ENCODE data around the gene PAQR6. TPM values are rescaled to one million over a fixed set of nuclear protein-coding genes. Genes with fewer than 3 reads are reported as not detected.

The PAQR6 gene
- total RNA-seq (2022; extraction: Qiagen RNA extraction; ENCODE audit: low read depth): 2.4 to 5.5 TPM (median 3.3 TPM) in 5 replicates

GRCh38 chr1:156247460-156248322, at the start of gene PAQR6:
PAQR6 (minus strand) TSS chr1:156248056; CDS start chr1:156246731, 1,325 bp downstream.

GRCh38 chr1:156295391-156295947, 47.6 kb upstream of the PAQR6 start, which contains the start of gene GLMP:
GLMP (minus strand) TSS chr1:156295679; CDS start chr1:156295645, 34 bp downstream.

GRCh38 chr1:156284112-156284511, 36.3 kb upstream of the PAQR6 start, which contains the start of gene TMEM79:
TMEM79 (plus strand) TSS chr1:156284325; CDS start chr1:156285227, 902 bp downstream.

GRCh38 chr1:156282479-156283222, 34.8 kb upstream of the PAQR6 start, which contains the start of gene SMG5:
SMG5 (minus strand) TSS chr1:156282825; CDS start chr1:156282680, 145 bp downstream.

GRCh38 chr1:156241926-156242325, 5.9 kb downstream of the PAQR6 start, which contains the start of gene BGLAP:
BGLAP (plus strand) TSS chr1:156242184; CDS start chr1:156242232, 48 bp downstream.

GRCh38 chr1:156212833-156213643, 34.8 kb downstream of the PAQR6 start, which contains the start of gene PMF1:
PMF1 (plus strand) TSS chr1:156213007; CDS start chr1:156213016, 9 bp downstream.

GRCh38 chr1:156193488-156194299, 54.2 kb downstream of the PAQR6 start, which contains the start of gene SLC25A44:
SLC25A44 (plus strand) TSS chr1:156194104; CDS start chr1:156199848, 5,744 bp downstream.

Other genes starting within 250 kb of the PAQR6 start
- gene SSR2, start 227.1 kb downstream of the PAQR6 start, total RNA-seq (2022; extraction: Qiagen RNA extraction; ENCODE audit: low read depth): 260 to 269 TPM (median 265 TPM) in 5 replicates
- gene UBQLN4, start 194.3 kb downstream of the PAQR6 start, total RNA-seq (2022; extraction: Qiagen RNA extraction; ENCODE audit: low read depth): 32.7 to 44.1 TPM (median 39.4 TPM) in 5 replicates
- gene LAMTOR2, start 193.3 kb downstream of the PAQR6 start, total RNA-seq (2022; extraction: Qiagen RNA extraction; ENCODE audit: low read depth): 155 to 166 TPM (median 160 TPM) in 5 replicates
- gene RAB25, start 186.9 kb downstream of the PAQR6 start, total RNA-seq (2022; extraction: Qiagen RNA extraction; ENCODE audit: low read depth): not detected in 5 replicates
- 0.98 to 2.3 TPM (median 1.8 TPM) in 5 replicates for gene MEX3A, start 165.6 kb downstream of the PAQR6 start, total RNA-seq (2022; extraction: Qiagen RNA extraction; ENCODE audit: low read depth)
- gene LMNA, start 133.3 kb downstream of the PAQR6 start, total RNA-seq (2022; extraction: Qiagen RNA extraction; ENCODE audit: low read depth): 635 to 777 TPM (median 765 TPM) in 5 replicates
- gene SEMA4A, start 94.5 kb downstream of the PAQR6 start, total RNA-seq (2022; extraction: Qiagen RNA extraction; ENCODE audit: low read depth): 0.33 to 0.47 TPM (median 0.41 TPM) in 5 replicates
- gene SLC25A44, start 54.0 kb downstream of the PAQR6 start, total RNA-seq (2022; extraction: Qiagen RNA extraction; ENCODE audit: low read depth): 26.0 to 29.3 TPM (median 27.2 TPM) in 5 replicates
- gene PMF1, start 35.0 kb downstream of the PAQR6 start, total RNA-seq (2022; extraction: Qiagen RNA extraction; ENCODE audit: low read depth): 55.2 to 64.4 TPM (median 59.5 TPM) in 5 replicates
- gene BGLAP, start 5.9 kb downstream of the PAQR6 start, total RNA-seq (2022; extraction: Qiagen RNA extraction; ENCODE audit: low read depth): 0.23 to 1.0 TPM (median 0.61 TPM) in 4 of 5 replicates, not detected in the other
- gene SMG5, start 34.8 kb upstream of the PAQR6 start, total RNA-seq (2022; extraction: Qiagen RNA extraction; ENCODE audit: low read depth): 40.9 to 46.9 TPM (median 43.9 TPM) in 5 replicates
- 6.0 to 7.9 TPM (median 7.5 TPM) in 5 replicates for gene TMEM79, start 36.3 kb upstream of the PAQR6 start, total RNA-seq (2022; extraction: Qiagen RNA extraction; ENCODE audit: low read depth)
- 33.0 to 47.2 TPM (median 42.7 TPM) in 5 replicates for gene GLMP, start 47.6 kb upstream of the PAQR6 start, total RNA-seq (2022; extraction: Qiagen RNA extraction; ENCODE audit: low read depth)
- not detected in 5 replicates for gene VHLL, start 51.3 kb upstream of the PAQR6 start, total RNA-seq (2022; extraction: Qiagen RNA extraction; ENCODE audit: low read depth)
- gene CCT3, start 90.2 kb upstream of the PAQR6 start, total RNA-seq (2022; extraction: Qiagen RNA extraction; ENCODE audit: low read depth): 379 to 412 TPM (median 408 TPM) in 5 replicates
- gene TSACC, start 90.5 kb upstream of the PAQR6 start, total RNA-seq (2022; extraction: Qiagen RNA extraction; ENCODE audit: low read depth): 1.9 to 3.5 TPM (median 2.2 TPM) in 5 replicates
- not detected in 5 replicates for gene RHBG, start 121.2 kb upstream of the PAQR6 start, total RNA-seq (2022; extraction: Qiagen RNA extraction; ENCODE audit: low read depth)

Data from A549 treated with GW870086 at 1 μM for 4 hours (cell line).